MM.1S (cell line): ENCODE results near the gene NYAP2.

Experiments used
- DNase-seq: peaks from one replicate; pipeline ENCODE4 v3.0.0-alpha.2; 2015
- H2AFZ ChIP-seq: fragments of 300-600 bp; sonication (generic); 2 replicates; pipeline ENCODE4 v1.6.0; 2016; ENCODE audit warnings: antibody characterized with exemption, low read length
- H3F3A ChIP-seq: fragments of 300-600 bp; sonication (generic); 2 replicates; pipeline ENCODE4 v1.6.1; 2016; ENCODE audit warnings: mild to moderate bottlenecking, antibody characterized with exemption, low read length, moderate library complexity, mixed read lengths; ENCODE audit not compliant: insufficient read depth
- H3K27ac ChIP-seq: fragments of 300-600 bp; sonication (generic); 2 replicates; pipeline ENCODE4 v1.5.1; 2016; ENCODE audit warnings: mild to moderate bottlenecking, low read length
- H3K27me3 ChIP-seq: fragments of 300-600 bp; sonication (generic); replicated peaks from 2 replicates; pipeline ENCODE4 v1.6.0; 2016; ENCODE audit warnings: low read length; ENCODE audit not compliant: insufficient read depth
- H3K36me3 ChIP-seq: fragments of 300-600 bp; sonication (generic); replicated peaks from 2 replicates; pipeline ENCODE4 v1.6.1; 2016; ENCODE audit warnings: mild to moderate bottlenecking, low read length, mixed read lengths; ENCODE audit not compliant: insufficient read depth
- H3K4me1 ChIP-seq: fragments of 300-600 bp; sonication (generic); 2 replicates; pipeline ENCODE4 v1.6.1; 2016; ENCODE audit warnings: low read length, mixed read lengths
- H3K4me2 ChIP-seq: fragments of 300-600 bp; sonication (generic); 2 replicates; pipeline ENCODE4 v1.6.0; 2016; ENCODE audit warnings: low read depth, low read length
- H3K4me3 ChIP-seq: fragments of 300-600 bp; sonication (generic); 2 replicates; pipeline ENCODE4 v1.5.1; 2016; ENCODE audit warnings: low read length, mixed read lengths
- H3K79me2 ChIP-seq: fragments of 300-600 bp; sonication (generic); 2 replicates; pipeline ENCODE4 v1.6.1; 2016; ENCODE audit warnings: mixed run types, low read length, mixed read lengths
- H3K9ac ChIP-seq: fragments of 300-600 bp; sonication (generic); 2 replicates; pipeline ENCODE4 v1.6.1; 2016; ENCODE audit warnings: low read length, mixed read lengths
- H3K9me2 ChIP-seq: fragments of 300-600 bp; sonication (generic); replicated peaks from 2 replicates; pipeline ENCODE4 v1.6.1; 2016; ENCODE audit warnings: mild to moderate bottlenecking, low read length, mixed read lengths; ENCODE audit not compliant: insufficient read depth
- H3K9me3 ChIP-seq: fragments of 300-600 bp; sonication (generic); replicated peaks from 2 replicates; pipeline ENCODE4 v1.6.1; 2016; ENCODE audit warnings: mild to moderate bottlenecking, low read length, mixed read lengths; ENCODE audit not compliant: insufficient read depth
- H4K20me1 ChIP-seq: fragments of 300-600 bp; sonication (generic); 2 replicates; pipeline ENCODE4 v1.6.1; 2016; ENCODE audit warnings: mild to moderate bottlenecking, low read length, moderate library complexity, mixed read lengths; ENCODE audit not compliant: insufficient read depth
- CTCF ChIP-seq: fragments of 300-600 bp; sonication (generic); IDR thresholded peaks from 2 replicates; pipeline ENCODE4 v1.5.1; 2016; ENCODE audit warnings: antibody characterized with exemption, low read length, mixed read lengths
- EZH2 ChIP-seq: fragments of 300-600 bp; sonication (generic); optimal IDR thresholded peaks from 2 replicates; pipeline ENCODE3; 2017; ENCODE audit warnings: low read depth, mild to moderate bottlenecking, antibody characterized with exemption, low read length, mixed read lengths
- EZH2phosphoT487 ChIP-seq: fragments of 300-600 bp; sonication (generic); IDR thresholded peaks from 2 replicates; pipeline ENCODE4 v1.6.1; 2018; ENCODE audit warnings: antibody characterized with exemption, low read length

Gene NYAP2

GRCh38 chr2:225534037-225534436 is 134.5 kb downstream of the NYAP2 start:
- Histone ChIP-seq H3K79me2 (no peaks in the 10 kb centered on the region), H3K27ac (no peak overlapping the region), H3K9me3 (no peaks in the 10 kb centered on the region), H3K4me1 (no peaks in the 10 kb centered on the region), H4K20me1 (no peaks in the 10 kb centered on the region), H3F3A (no peaks in the 10 kb centered on the region), H3K4me2 (no peak overlapping the region), H3K4me3 (no peak overlapping the region), H3K27me3 (no peaks in the 10 kb centered on the region), H2AFZ (no peak overlapping the region), H3K36me3 (no peaks in the 10 kb centered on the region), H3K9me2 (no peaks in the 10 kb centered on the region), H3K9ac (no peak overlapping the region)
- DNase-seq: no peak
- TF ChIP-seq EZH2: no peak
- no peak for TF ChIP-seq CTCF
- TF ChIP-seq EZH2phosphoT487: no peak

DNA sequence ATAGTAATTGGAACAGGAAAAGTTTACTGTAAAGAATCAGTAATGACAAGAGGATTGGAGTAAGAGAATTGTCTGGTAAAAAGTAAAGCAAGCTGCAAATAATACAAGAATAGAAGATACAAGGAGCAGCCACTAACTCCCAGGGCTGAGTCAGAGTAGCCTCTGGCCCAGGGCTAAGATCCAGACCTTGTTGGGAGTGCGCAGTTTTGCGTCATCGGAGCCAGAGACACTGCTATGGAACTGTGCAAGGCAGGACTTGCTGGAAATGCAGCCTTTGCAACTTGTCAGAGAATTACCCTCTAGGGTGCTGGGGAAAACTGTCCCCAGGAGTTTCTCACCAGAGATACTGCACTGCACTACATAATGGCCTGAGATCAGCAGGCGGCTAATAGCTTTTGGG is 135.2 kb downstream of the NYAP2 start:
- Histone ChIP-seq H2AFZ (no peak overlapping the region), H3K79me2 (no peaks in the 10 kb centered on the region), H3K9me2 (no peaks in the 10 kb centered on the region), H3K27ac (no peak overlapping the region), H3K4me2 (no peak overlapping the region), H4K20me1 (no peaks in the 10 kb centered on the region), H3K9me3 (no peaks in the 10 kb centered on the region), H3K4me3 (no peak overlapping the region), H3K9ac (no peak overlapping the region), H3K4me1 (no peaks in the 10 kb centered on the region), H3K36me3 (no peaks in the 10 kb centered on the region), H3K27me3 (no peaks in the 10 kb centered on the region), H3F3A (no peaks in the 10 kb centered on the region)
- DNase-seq: no peak
- no peak for TF ChIP-seq EZH2
- no peak for TF ChIP-seq CTCF
- no peak for TF ChIP-seq EZH2phosphoT487

- H3K9me2 ChIP-seq: no peaks in the 10 kb centered on the region
- no peak overlapping the region for H2AFZ ChIP-seq
- no peak for DNase-seq
- TF ChIP-seq EZH2 (no peak), EZH2phosphoT487 (no peak), CTCF (no peak)
- H3K27me3 ChIP-seq: no peaks in the 10 kb centered on the region
- H3K4me1 ChIP-seq: no peaks in the 10 kb centered on the region
- no peak overlapping the region for H3K4me2 ChIP-seq
- H3K27ac ChIP-seq: no peak overlapping the region
- no peaks in the 10 kb centered on the region for H4K20me1 ChIP-seq
- H3K36me3 ChIP-seq: no peaks in the 10 kb centered on the region
- no peaks in the 10 kb centered on the region for H3K9me3 ChIP-seq
- H3F3A ChIP-seq: no peaks in the 10 kb centered on the region
- H3K4me3 ChIP-seq: no peak overlapping the region
- no peaks in the 10 kb centered on the region for H3K79me2 ChIP-seq
- H3K9ac ChIP-seq: no peak overlapping the region
These were observed 136.5 kb downstream of the NYAP2 start for GRCh38 chr2:225536036-225536435.
